ENCODE data around the gene TPRN. TPM values are rescaled to one million over a fixed set of nuclear protein-coding genes. Genes with fewer than 3 reads are reported as not detected.

Gene TPRN
- total RNA-seq, 1 experiment from 2014 or later = 24.9 TPM

- peaks cover 14% of the 10 kb centered on the region; the same call in 1 of the 2 replicates for H4K20me1 ChIP-seq (ENCODE audit: insufficient read depth)
- BruUV-seq (replicated peaks) = no TSS peak
- ATAC-seq (no peak), DNase-seq (ENCODE audit: low read depth, low spot score) (no peak)
- CTCF ChIA-PET = interaction anchor here (1.1 to 2.8 kb wide), 3 partner anchors 12 to 24 kb away, joined by 5 to 43 read pairs (median 11); partner anchors contain the start of genes CYSRT1 and RNF224
- no peaks in the 10 kb centered on the region for H3K27me3 ChIP-seq (ENCODE audit: insufficient read depth, low read length)
- intact Hi-C loops (cut with micrococcal nuclease) = no loop called here
- H3K4me3 ChIP-seq (replicated peaks in 1 of 2; ENCODE audit: low read depth in 1 of 2, low read length in 2 of 2) = no peak overlapping the region
- H3K79me2 ChIP-seq (ENCODE audit: insufficient read depth, low read length) = peaks cover 31% of the 10 kb centered on the region
- H2AFZ ChIP-seq (ENCODE audit: low read depth, low read length, poor library complexity, severe bottlenecking) = no peak overlapping the region
- no peaks in the 10 kb centered on the region for H3K9me3 ChIP-seq (ENCODE audit: control insufficient read depth in 1 of 2, insufficient read depth in 1 of 2, low read depth in 1 of 2, low read length in 2 of 2)
- H3K27ac ChIP-seq (ENCODE audit: low read depth, low read length) = peak overlapping the region; percentile 47; the same call in 1 of the 2 replicates
- peak overlapping the region; percentile 32; the same call in 1 of the 2 replicates for H3K9ac ChIP-seq (ENCODE audit: low read length)
- RAD21 ChIA-PET (ENCODE audit: low non-redundant PET in 1 of 2, low total read pairs in 2 of 2, uncharacterized antibody in 2 of 2, unreplicated experiment in 2 of 2) = interaction anchor here in 1 of 2 experiments (0.6 kb wide), 1 partner anchor 19 kb away, joined by 4 read pairs; no protein-coding TSS in a partner anchor
- peaks cover 31 to 51% of the 10 kb centered on the region in 2 experiments for H3K4me1 ChIP-seq (ENCODE audit: control insufficient read depth in 1 of 2, insufficient read depth in 2 of 2, low read length in 2 of 2)
- POLR2A ChIA-PET = interaction anchor here (0.8 to 1.3 kb wide), 2 partner anchors 15 to 118 kb away, joined by 3 to 4 read pairs; no protein-coding TSS in a partner anchor
- no peak for TF ChIP-seq FOSL1 (IDR thresholded peaks at IDR 0.05; ENCODE audit: low read depth)
- no peak for TF ChIP-seq TCF7L2 (IDR thresholded peaks at IDR 0.05; ENCODE audit: borderline replicate concordance, extremely low read depth, insufficient read depth, insufficient read length)
- TF ChIP-seq POLR2A (IDR thresholded peaks at IDR 0.05; ENCODE audit: borderline replicate concordance, extremely low read depth, insufficient read depth, insufficient read length) = no peak
- TF ChIP-seq JUND (IDR thresholded peaks at IDR 0.05) = no peak
- H3K9me2 ChIP-seq (ENCODE audit: insufficient read depth) = no peaks in the 10 kb centered on the region
- H3K4me2 ChIP-seq (ENCODE audit: low read length) = peak overlapping the region; percentile 79
- peaks cover 11 to 14% of the 10 kb centered on the region in 2 experiments for H3K36me3 ChIP-seq (ENCODE audit: control insufficient read depth in 1 of 2, insufficient read depth in 2 of 2, low read length in 2 of 2)
These were observed 37.5 kb upstream of the TPRN start for GRCh38 chr9:137237759-137238726.

- Histone ChIP-seq H3K9me3 (ENCODE audit: control insufficient read depth in 1 of 2, insufficient read depth in 1 of 2, low read depth in 1 of 2, low read length in 2 of 2) (no peaks in the 10 kb centered on the region), H3K4me3 (replicated peaks in 1 of 2; ENCODE audit: low read depth in 1 of 2, low read length in 2 of 2) (peak overlapping the region in 1 of 2 experiments; percentile 28; a peak in 1 of 4 replicates), H3K79me2 (ENCODE audit: insufficient read depth, low read length) (peaks cover 21% of the 10 kb centered on the region), H2AFZ (ENCODE audit: low read depth, low read length, poor library complexity, severe bottlenecking) (no peak overlapping the region), H3K27ac (ENCODE audit: low read depth, low read length) (peak overlapping the region; percentile 58; the same call in 1 of the 2 replicates), H3K9me2 (ENCODE audit: insufficient read depth) (no peaks in the 10 kb centered on the region), H4K20me1 (ENCODE audit: insufficient read depth) (peaks cover 4% of the 10 kb centered on the region; the same call in 1 of the 2 replicates), H3K27me3 (ENCODE audit: insufficient read depth, low read length) (no peaks in the 10 kb centered on the region), H3K9ac (ENCODE audit: low read length) (peak overlapping the region; percentile 30; the same call in 1 of the 2 replicates), H3K4me1 (ENCODE audit: control insufficient read depth in 1 of 2, insufficient read depth in 2 of 2, low read length in 2 of 2) (peaks cover 23 to 40% of the 10 kb centered on the region in 2 experiments), H3K36me3 (ENCODE audit: control insufficient read depth in 1 of 2, insufficient read depth in 2 of 2, low read length in 2 of 2) (peaks cover under 1 to 4% of the 10 kb centered on the region in 2 experiments; a peak in 3 of 4 replicates), H3K4me2 (ENCODE audit: low read length) (peak overlapping the region; percentile 79)
- intact Hi-C loops (cut with micrococcal nuclease) = no loop called here
- TF ChIP-seq CTCF (IDR thresholded peaks at IDR 0.05 in 2 of 3, conservative IDR thresholded peaks at IDR 0.05 in 1 of 3; ENCODE audit: borderline replicate concordance in 1 of 3, insufficient read depth in 1 of 3, low read depth in 2 of 3, low read length in 2 of 3) = no peak
- no peak for TF ChIP-seq RAD21 (IDR thresholded peaks at IDR 0.05; ENCODE audit: low read depth)
- ChIA-PET CTCF (interaction anchor here (0.5 to 2.8 kb wide), 43 partner anchors 9 to 459 kb away, joined by 3 to 43 read pairs (median 4); partner anchors contain the start of genes ANAPC2, CYSRT1, LRRC26 and MAN1B1), POLR2A (interaction anchor here (0.6 to 1.3 kb wide), 5 partner anchors 9 to 150 kb away, joined by 3 to 5 read pairs (median 4); partner anchors contain the start of genes MAN1B1 and RNF224), RAD21 (ENCODE audit: low non-redundant PET in 1 of 2, low total read pairs in 2 of 2, uncharacterized antibody in 2 of 2, unreplicated experiment in 2 of 2) (interaction anchor here (0.6 to 0.7 kb wide), 3 partner anchors 48 to 119 kb away, joined by 3 to 4 read pairs (median 3); no protein-coding TSS in a partner anchor)
- no peak for ATAC-seq
- no peak for DNase-seq (ENCODE audit: low read depth, low spot score)
- no TSS peak for BruUV-seq (replicated peaks)
These were observed 36.4 kb upstream of the TPRN start for GRCh38 chr9:137236936-137237421.
